Activated CD4-positive, alpha-beta T cell treated with anti-CD3 and anti-CD28 coated beads, Interleukin-10, Interleukin-2, amounts not matched to agents 100 ng/mL and 50 ng/mL, durations not matched to agents 16 hours and 8 hours (primary cell): ENCODE measurements around the gene SFXN5.
A peak's percentile ranks its signal among the peaks of the same experiment; 100 is the strongest.

Experiments used
- DNase-seq: peaks from one replicate; pipeline ENCODE4 v3.0.0-alpha.2; 2020

The SFXN5 gene

DNA sequence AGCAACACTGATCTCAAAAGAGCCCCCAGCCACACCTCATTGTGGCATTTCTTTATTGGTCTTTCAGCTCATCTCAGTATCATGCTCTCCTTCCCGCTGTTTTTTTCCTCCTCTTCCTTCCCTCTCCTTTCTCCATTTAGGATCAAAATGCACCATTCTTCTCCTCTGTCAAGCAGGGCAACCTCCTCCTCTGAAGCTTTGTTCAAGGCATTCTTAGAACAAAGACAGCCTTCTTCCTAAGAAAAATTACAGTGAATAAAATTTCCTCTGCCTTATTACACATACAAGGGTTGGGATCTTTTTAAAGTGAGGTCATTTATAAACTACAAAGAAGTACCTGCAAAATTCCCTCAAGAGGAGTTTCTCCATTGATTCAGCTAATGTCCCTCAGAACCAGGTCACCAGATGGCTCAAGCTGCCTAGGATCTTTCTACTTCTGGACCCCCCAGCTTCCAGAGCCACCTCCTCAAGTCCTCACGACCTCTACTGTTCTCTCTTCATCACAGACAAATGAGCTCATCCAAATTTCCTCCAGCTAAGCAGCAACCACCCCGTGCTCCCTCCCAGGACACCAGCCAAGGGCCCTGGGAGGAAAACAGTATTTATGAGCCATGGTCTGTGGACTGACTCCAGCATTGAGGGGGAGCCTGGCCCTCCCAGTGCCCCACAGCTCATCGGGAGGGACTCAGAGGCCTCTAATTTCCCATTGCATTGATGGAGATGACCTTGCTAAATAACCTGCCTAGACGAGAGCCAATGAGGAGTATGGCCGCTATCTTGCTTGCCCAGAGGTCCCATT is 18.0 kb downstream of the SFXN5 start:
- no peak for DNase-seq

DNA sequence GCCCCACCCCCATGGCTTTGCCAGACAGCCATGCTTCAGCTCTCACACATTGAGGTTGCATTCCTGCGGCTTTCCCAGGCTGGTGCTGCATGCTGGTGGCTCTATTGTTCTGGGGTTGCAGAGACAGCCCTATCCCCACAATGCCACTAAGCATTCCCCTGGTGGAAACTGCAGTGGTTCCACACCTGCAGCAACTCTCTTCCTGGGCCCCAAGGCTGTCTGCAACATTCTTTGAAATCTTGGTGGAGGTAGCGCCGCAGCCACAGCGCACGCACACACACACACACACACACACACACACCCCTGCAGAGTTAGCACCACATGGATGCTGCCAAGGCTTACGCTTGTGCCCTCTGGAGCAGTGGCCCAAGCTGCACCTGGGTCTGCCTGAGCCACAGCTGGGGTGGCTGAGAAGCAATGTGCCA is 21.4 kb downstream of the SFXN5 start:
- no peak for DNase-seq

DNA sequence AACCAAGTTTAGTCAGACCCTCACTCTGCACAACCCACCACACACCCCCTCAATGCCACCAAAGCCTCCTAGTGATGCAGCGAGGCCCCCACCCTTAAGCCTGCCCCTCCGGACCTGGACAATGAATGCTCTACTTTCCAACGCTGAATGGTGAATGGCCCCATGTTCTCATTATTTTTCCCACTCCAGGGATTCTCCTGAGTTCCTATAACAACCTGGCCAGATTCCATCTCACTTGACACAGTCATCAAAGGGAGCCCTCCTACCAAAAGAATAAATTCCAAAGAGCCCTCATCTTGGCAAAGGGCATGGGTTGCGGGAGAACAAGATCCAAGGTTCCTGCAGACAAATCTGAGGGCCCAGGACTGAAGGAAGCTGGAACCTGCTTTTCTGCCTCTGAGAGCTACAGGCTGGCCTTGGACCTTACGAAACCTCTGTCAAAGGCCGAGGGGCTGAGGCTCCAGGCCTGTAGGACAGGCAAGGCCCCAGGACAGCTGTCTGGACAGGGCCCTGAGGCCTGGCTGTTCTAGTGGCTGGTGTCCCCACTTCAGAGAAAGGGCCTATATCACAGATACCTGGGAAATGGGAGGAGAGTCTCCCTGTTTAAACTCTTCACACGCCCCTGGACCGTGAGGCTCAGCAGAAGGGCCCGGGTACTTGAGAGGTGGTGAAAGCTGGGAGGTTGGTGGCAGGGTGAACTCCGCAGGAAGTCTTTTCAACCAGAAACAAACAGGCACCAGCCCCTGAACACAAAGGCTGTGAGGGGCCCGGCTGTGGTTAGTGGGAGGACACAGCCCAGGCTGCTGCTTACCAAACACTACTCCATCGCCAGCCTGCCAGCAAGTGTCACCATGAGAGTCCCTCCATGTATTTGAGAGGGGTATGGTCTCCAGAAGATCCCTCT is 27.3 kb downstream of the SFXN5 start:
- no peak for DNase-seq

DNA sequence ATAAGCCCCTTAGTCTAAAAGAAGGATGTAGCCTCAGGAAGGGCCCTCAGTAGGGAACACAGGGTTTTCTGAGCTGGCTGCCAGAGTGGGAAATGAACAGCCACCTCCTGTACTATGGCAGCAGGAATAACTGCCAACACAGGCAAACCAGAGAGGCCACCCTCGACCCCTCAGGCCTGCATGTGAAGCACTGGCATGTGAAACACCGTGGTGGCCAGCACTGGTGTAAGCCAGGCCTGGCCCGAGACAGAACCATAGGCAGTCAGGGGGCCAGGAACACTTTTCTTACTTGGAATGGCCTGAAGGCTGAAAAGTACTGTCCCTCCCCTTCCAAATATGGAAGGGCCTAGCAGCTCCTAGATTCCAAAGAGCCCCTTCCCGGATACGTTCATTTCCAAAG is 28.2 kb downstream of the SFXN5 start:
- DNase-seq, result no peak

DNA sequence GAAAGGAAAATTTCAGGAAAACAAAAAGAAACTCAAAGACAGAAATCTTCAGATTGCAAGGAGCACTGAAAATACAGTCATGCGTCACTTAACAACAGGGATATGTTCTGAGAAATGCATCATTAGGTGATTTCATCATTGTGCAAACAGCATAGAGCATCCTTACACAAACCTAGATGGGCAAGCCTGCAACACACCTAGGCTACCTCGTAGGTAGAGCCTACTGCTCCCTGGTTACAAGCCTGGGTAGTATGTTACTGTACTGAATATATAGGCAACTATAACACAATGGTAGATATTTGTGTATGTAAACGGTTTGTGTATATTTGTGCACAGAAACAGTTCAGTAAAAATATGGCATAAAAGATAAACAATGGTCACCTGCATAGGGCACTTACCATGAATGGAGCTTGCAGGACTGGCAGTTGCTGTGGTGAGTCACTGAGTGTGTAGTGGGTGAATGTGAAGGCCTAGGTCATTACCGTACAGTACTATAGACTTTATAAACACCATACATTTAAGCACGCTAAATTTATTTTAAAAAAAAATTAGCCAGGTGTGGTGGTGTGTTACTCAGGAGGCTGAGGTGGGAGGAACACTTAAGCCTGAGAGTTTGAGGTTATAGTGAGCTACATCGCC is 33.4 kb downstream of the SFXN5 start:
- DNase-seq, result no peak

DNA sequence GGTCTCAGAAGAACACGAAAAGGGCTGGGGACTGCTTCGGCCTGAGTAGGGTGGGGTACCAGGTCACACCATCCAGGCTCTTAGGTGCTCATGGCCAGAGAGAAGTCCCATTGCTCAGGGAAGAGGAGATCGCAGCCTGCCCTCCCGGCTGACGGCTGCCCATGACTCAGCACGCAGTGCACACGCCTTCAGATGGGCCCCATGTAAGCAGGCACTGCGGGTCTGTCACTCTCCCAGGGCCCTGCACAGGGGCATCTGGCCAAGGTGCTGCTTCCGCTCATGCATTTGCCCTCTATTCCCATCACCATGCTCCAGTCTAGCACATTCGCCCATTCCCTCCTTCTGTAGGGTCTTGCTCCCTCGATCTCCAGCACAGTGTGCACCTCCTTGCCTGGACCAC is 34.7 kb downstream of the SFXN5 start:
- no peak for DNase-seq

DNA sequence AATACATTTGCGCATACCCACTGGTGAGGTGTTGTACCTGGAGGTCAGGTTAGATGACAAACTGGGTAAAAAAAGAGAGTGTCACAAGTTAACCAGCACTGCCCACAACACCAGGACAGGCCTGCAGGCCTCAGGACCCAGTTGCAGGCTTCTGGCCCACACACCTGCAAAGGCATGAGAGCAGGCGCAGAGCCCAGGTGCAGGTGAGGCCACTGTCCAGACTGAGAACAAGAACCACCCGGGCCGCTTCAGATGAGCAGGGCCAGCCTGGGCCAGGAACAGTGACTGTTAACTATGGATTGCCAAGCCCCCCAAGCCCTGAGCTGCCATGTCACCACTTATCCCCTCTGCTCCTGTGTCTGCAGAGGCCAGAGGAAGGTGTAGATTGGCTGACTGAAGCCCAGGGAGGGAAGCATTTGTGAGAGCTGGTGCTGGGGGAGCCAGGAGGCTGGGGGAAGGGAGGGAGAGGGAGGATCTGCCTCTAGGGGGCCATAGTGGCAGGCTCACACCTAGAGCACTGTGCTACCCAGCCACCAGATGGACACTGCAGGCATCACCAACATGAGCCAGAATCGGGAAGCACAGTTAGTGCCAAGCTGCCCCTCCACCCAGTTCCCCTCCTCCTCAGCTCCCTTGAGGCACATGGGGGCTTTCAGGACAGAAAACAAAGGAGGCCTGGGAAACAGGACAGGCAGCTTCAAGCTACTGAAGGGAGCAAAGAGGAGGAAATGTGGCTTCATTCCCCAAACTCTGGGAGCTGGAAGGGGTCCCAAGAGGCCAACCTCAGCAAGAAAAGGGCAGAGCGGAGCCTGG is 35.4 kb downstream of the SFXN5 start:
- no peak for DNase-seq

DNA sequence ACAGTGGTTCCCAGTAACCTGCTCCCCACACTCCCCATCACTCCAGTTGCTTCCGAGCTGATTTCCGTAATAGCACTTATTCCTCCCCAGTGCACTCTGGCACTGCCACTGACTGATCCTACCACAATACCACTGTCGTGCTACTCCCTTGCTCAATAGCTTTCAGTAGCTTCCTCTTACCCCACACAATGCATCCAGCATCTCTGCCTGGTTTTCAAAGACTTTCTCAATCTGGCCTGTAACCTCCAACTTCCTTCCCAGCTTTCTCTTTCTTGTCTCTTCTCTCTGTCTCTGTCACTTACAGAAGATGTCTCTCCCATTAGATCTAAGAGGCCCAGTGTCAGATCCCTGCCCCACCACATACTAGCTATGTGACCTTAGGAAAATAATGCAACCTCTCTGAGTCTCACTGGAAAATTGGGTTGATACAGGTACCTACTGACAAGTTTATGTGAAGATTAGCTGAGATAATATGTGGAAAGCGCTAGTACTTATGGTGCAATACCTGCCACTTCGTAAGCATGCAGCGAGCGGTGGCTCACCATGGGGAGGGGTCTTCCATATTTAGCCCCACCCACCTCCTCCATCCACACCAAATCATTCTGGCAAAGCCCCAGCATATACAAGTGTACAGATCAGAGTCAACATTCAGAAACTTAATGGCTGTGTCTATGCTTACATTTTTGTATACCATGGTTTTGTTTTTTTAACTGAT is 36.7 kb downstream of the SFXN5 start:
- DNase-seq, result no peak

DNA sequence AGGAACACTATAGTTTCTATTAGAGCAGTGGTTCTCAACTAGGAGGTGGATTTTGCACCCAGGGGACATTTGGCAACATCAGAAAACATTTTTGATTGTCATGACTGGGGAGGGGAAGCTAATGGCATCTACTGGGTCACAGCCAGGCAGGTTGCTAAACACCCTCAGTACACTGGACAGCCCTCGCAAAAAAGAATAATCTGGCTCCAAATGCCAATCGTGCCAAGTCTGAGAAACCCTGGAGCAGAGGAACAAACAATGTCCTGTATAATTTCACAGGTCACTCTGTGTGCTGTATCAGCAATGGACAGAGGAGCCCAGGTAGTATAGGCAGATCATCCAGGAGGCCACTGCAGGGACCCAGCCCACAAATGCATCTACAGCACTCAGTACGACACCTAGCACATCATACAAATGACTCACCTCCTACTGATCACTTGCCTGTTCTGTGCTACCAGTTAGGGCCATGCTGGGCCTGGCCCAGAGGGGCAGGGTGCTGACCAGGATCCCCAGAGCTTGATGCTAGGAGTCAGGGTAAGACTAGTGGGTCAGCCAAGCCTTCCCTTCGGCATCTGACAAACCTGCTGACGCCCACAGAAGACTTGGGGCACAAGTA is 37.6 kb downstream of the SFXN5 start:
- no peak for DNase-seq

DNA sequence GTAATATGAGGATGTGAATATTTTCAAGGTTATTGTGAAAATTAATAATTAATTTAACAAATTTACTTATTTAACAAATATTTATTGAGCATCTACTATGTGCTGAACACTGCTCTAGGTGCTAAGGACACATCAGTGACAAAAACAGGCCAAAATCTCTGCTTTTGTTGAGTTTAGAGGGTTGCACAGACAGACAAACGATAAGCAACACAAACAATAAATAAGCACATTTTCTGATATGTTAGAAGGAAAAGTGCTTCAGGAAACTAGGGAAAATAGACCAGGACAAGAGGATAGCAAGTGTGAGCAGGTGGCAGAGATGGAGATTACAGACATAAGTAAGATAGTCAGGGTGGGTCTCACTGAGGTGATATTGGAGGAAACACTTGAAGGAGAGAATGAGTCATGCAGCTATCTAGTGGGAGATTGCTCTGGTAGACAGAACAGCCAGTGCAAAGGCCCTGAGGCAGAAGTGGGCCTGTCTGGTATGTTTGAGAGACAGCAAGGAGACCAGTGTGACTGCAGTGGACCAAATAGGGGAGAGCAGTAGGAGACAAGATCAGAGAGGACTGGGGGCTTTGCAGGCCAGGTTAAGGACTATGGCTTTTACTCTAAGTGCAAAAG is 38.3 kb downstream of the SFXN5 start:
- peak; percentile 15 for DNase-seq

DNA sequence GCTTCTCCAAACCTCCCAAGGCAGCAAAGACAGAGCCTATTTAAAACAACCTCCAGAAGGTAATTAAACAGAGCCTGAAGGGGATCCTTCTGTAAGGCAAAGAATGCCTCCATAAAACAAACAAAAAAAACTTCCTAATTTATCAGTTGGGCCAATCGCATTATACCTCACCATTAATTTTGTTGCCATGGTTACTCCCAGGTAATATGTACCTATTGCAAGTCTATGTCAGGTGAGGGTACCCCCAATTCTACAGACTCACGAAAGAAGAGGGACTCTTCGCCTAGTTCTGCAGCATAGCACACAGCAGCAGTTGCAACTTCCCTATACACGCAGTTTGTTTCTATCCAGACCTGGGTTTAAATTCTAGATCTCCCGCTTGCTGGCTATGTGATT is 38.8 kb downstream of the SFXN5 start:
- no peak for DNase-seq

DNA sequence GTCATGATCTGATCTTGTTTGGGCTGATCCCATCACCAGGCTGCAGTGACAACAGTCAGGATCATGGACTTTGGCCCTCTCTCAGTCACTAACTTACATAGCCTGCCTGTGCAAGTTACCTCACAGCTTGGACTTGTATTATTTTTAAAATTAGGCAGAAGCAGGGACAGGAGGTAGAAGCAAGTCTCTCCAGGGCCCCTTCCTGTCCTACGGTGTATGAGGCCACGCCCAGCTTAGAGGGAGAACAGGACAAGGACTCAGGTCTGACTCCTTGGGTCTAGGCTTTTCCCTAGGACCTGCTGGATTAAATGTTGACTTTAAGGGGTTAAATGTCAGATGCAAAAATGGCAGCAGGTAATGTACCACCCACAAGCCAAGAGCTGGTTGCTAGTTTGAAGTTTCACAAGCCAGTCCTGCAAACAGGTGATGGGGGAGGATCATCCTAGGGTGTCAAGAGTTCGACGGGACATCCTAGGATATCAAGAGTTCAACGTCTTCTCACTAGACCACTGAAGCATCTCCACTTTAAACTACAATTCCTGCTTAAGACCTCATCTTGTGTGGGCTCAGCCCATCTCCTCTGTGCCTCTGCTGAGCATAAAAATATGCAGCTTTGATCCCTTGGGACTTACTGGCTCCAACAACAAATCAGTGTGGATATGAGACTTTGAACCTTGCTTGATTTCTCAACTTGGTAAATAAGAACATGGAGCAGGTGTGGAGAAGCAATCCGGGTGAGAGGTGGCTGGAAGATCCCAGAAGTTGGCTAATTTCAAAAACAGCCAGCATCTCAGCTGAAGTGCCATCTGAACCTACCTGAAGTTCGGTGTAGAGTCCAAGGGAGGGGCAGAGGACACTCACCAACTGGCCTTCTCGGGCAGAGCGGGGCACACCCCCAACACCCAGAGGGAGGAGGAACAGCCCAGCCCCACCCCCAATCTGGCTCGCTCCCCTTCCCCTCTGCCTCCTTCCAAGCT is 39.5 kb downstream of the SFXN5 start:
- no peak for DNase-seq

DNA sequence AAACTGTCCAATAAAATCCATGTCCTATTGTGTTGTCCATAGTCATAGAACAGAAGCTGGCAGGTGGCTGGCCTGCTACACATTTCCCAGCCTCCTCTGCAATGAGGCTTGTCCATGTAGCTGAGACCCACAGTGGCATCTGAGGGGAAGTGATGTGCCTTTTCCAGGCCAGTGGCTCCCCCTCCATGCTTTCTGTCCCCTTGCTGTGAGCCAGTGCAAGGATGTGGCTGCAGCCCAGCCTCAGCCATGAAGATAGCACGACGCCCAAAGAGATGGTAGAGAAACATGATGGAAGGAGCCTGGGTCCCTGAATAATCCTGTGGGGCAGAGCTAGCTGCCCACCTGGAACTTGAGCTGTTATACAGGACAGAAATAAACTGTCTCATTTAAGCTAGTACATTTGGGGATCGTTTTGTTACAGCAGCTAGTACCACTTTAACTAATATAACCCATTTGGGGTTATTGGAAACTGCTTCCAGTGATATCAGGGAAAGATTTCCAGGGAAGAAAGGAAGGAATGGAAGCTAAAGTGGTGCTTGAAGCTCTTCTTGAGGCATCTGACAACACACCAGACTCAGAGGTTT is 40.3 kb downstream of the SFXN5 start:
- no peak for DNase-seq

DNA sequence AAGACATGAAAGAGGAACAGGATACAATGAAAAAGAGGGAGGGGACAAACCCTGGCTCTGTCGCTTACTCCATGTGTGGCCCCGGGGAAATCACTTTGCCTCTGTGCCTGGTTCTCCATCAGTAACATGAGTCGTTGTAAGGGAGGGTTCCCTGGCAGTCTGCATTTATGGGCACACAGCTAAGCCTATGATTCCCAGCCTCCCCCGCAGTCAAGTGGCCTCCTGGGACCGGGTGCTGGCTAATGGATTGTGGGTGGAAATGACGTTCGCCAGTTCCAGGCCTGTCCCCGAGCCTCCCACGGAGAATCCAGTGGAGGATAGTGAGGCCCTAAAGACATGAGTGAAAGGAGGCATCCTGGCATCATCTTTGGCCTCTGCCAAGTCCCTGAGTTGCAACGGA is 42.7 kb downstream of the SFXN5 start:
- DNase-seq, result no peak

DNA sequence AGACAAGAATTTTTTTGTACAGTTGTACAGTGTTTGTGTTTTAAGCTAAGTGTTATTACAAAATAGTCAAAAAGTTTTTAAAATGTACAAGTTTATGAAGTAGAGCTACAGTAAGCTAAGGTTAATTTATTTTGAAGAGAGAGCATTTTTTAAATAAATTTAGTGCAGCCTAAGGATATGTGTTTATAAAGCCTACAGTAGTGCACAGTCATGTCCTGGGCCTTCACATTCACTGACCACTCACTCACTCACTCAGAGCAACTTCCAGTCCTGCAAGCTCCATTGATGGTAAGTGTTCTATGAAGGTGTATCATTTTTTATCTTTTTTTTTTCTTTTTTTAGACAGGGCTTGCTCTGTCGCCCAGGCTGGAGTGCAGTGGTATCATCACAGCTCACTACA is 44.2 kb downstream of the SFXN5 start:
- DNase-seq, result no peak

DNA sequence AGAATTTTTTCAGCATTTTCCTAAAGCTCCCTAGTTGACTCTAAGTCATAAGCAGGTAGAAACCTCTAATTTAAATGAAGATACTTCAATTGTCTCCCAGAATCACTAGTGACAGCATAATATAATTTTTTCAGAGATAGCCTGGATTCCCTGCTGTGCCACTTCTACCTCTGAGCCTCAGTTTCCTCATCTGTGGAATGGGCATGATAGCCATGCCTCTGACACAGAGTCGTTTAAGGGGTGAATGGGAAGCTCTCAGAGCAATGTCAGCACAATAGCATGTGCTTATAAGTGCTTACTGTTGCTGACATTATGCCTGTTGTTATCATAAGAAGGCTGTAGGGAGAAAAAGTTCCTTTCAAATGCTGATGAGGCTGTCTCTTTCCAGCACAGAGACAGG is 48.0 kb downstream of the SFXN5 start:
- DNase-seq, result no peak

DNA sequence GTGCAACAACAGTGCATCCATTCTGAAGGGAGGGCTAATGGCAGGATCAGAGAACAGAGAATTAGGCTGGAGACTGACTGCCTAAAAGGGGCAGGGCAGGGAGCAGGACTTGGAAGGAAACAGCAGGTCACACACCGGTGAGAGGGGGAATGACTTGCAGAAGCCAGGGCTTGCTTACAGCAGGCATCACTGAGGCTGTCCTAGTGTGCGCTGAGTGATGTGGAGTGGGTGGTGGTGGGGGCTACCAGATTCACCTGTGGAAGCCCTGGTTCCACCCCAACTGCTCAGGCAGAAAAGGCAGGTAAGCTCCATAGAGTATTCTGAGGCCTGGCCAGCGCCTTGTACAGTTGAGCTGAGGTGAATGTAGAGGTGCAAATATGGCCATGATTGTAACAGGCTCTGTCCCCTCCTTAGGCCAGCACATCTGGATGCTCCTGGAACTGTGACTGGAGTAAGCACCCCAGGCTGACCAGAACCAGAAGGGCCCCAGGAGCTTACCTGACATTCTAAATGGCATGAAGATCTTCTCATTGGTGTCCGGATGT is 49.4 kb downstream of the SFXN5 start:
- no peak for DNase-seq

DNA sequence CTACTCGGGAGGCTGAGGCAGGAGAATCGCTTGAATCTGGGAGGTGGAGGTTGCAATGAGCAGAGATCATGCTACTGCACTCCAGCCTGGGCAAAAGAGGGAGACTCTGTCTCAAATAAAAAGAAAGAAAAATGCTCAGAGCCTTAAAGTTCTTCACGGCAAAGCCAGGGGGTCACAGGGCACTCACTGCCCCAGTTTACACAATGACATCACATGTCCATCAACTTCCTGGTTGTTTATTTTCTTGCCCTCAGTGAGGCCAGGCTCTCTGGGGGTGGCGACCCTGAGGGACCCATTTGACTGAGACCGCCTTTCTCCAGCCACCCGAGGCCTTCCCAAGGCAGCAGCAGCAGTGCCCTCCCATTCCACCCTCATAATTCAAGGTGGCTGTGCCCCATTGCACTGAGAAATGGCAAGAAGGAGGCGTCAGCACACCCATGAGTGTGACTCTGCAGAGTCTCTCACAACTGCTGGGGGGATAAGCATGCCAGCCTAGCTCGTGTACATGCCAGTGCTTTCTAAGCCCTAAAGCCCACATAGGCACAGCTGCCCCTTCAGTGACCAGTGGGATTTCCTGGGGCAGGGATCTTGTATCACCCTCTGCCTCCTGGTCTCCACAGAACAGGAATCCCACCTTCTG is 50.0 kb downstream of the SFXN5 start:
- no peak for DNase-seq
